ENCODE measurements around the gene SLC45A2.
"Not testable (repeated sequence)": the region's sequence is repeated elsewhere in the genome, so short reads cannot be mapped to it uniquely, and the experiment has no call there.

The SLC45A2 gene

DNA sequence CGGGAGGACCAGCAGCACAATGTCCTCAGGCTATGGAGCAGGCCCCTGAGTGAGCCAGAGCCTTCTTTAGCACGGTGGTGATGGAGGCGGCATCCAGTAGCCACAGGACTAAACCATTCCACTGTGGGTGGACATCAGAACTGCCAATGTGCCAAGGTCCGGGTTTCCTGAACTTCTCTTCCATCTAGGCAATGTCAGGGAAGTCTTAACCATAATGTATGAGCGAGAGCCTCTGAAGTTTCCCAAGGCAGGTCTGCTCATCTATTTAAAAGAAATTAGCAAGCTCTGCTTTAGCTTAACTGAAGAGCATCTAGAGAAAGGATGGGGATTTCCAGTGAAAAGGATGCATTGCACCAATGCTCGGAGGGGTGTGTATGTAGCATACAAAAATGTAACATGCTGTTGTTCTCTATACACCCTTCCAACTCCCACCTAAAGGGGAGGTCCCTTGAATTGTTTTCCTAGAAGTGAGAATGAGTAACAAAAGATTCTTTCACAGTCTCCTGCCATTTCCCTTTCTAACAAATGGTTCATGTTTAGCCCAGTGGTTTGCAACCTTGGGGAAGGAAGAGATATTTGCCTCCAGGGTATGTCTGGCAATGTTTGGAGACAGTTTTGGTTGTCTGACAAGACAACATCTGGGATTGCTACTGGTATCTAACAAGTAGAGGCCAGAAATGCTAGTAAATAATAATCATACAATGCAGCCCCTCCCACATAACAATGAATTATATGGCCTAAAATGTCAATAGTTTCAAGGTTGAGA lies 54.4 kb downstream of the SLC45A2 start:
- peak; percentile 48 for DNase-seq (ENCODE audit: low read depth)

GRCh38 chr5:33928283-33928682 lies 56.2 kb downstream of the SLC45A2 start:
- no peak for DNase-seq (ENCODE audit: low read depth)

GRCh38 chr5:33927685-33928084 lies 56.8 kb downstream of the SLC45A2 start:
- no peak for DNase-seq (ENCODE audit: low read depth)

DNA sequence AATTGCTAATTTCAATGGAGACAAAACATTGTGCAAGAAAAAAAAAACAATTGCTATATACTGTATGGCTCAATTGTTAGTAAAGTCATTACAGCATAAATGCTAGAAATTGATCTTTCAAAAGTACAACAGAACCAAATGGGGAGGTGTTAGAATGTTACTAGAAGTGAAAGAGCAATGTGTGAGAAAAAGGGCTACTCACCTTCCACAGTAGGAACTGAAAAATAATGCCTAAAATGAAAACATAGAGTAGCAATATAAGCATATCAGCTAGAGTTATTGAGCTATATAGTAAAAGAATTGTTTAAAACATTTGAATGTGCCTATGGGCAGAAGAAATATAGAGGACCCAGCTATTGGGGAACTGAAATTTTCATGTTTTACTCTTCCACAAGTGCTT lies 59.2 kb downstream of the SLC45A2 start:
- DNase-seq (ENCODE audit: low read depth): no peak

GRCh38 chr5:33921002-33921401 lies 63.5 kb downstream of the SLC45A2 start:
- DNase-seq (ENCODE audit: low read depth): no peak

GRCh38 chr5:33914844-33915243 lies 69.6 kb downstream of the SLC45A2 start:
- not testable (repeated sequence) for DNase-seq (ENCODE audit: low read depth)

DNA sequence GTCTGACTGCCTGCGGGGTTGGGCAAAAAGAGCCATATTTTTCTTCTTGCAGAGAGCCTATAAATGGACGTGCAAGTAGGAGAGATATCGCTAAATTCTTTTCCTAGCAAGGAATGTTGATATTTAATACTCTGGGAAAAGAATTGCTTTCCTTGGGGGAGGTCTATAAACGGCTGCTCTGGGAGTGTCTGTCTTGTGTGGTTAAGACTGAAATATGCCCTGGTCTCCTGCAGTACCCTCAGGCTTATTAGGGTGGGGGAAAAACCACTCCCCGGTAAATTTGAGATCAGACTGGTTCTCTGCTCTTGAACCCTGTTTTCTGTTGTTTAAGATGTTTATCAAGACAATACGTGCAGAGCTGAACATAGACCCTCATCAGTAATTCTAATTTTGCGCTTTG lies 78.2 kb downstream of the SLC45A2 start:
- peak; percentile 4 for DNase-seq (ENCODE audit: low read depth)

DNA sequence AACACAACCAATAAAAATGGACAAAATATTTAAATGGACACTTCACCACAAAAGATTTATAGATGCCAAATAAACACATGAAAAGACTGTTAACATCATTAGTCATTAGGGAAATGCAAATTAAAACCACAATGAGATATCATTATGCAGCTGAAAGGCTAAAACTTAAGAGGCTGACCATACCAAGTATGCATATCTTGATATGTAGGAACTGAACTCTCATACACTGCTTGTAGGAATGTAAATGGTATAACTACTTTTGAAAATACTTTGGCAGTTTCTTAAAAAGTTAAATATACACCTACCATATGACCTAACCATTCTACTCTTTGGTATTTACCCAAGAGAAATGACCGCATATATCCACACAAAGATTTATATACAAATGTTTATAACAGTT lies 79.1 kb downstream of the SLC45A2 start:
- no peak for DNase-seq (ENCODE audit: low read depth)

DNA sequence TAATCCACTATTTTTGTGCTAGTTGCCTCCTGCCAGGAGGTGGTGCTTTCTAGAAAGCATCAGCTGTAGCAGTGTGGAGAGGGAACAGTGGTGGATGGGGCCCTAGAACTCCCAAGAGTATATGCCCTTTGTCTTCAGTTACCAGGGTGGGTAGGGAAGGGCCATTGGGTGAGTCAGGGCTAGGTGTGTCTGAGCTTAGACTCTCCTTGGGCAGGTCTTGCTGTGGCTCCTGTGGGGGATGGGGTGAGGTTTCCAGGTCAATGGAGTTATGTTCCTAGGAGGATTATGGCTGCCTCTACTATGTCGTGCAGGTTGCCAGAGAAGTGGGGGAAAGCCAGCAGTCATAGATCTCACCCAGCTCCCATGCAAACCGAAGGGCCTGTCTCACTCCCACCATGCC lies 81.4 kb downstream of the SLC45A2 start:
- no peak for DNase-seq (ENCODE audit: low read depth)

DNA sequence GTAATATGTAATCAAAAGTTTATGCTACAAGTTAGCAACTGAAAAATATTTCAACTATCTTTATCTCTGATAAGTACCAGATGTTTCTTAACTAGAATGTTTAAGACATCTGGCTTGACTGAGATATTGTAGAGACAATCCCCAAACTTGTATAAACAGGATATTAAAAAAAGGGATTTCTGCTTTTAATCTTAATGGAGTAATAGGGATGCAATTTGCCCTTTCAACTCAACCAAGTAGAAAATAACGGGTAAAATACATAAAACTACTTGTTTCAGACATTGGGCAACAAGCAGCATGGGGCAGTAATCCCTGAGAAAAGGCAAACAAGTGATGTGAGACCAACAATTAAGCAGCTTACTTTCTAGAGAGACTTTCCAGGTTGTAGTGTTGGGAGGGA lies 83.3 kb downstream of the SLC45A2 start:
- DNase-seq (ENCODE audit: low read depth): peak; percentile 42

Data from EH (cell line).